K562 (cell line): Measurements from ENCODE around the gene ACTR3. TPM values are rescaled to one million over a fixed set of nuclear protein-coding genes. Genes with fewer than 3 reads are reported as not detected.

Experiments
- polyA plus RNA-seq, 8 experiments: library from polyadenylated mRNA; depleted of rRNA in 4 of 8; stranded (reverse) in 5 of 8; unstranded in 3 of 8; fragments of >200 nt; fragmentation: Nextera tagmentation in 2 of 8; fragmentation: Illumina TruSeq in 1 of 8; extraction: Ambion mirVana in 2 of 8; extraction: Trizol in 1 of 8; gene quantifications; 2 replicates each; pipeline versions ENCODE4 v1.2.1 to v1.2.3, GENCODE V29; 2011 to 2014; ENCODE audit warnings: inconsistent platforms in 1 of 8, missing spikeins in 1 of 8
- small RNA-seq: library from RNA; depleted of rRNA; stranded (forward); fragments of <200 nt; gene quantifications from one replicate; pipeline ENCODE3, GENCODE V24; 2014
- total RNA-seq, 7 experiments: library from RNA; depleted of rRNA in 6 of 7; stranded (reverse); fragments of >200 nt in 6 of 7; fragmentation: Illumina TruSeq in 2 of 7; extraction: Trizol in 2 of 7; gene quantifications; 2 replicates each; pipeline versions ENCODE4 v1.2.1 to v1.2.3, GENCODE V29; 2011 to 2021; ENCODE audit warnings: low replicate concordance in 1 of 7

Gene ACTR3
- total and polyA plus RNA-seq, 9 of the 15 experiments (the other 6 are each of a cell fraction or from before 2014, with no cell fraction given) = 49.0 to 354 (median 249) TPM

Small RNA genes within 50 kb of the gene (small RNA-seq; reads per million reads assigned to genes)
- gene RF00012 = not detected

Other genes starting within 250 kb of the ACTR3 start
- 26.4 and 27.6 TPM in 2 replicates for gene SLC35F5, start 133.4 kb upstream of the ACTR3 start, total RNA-seq (2014; rRNA removed)
- 46.4 and 52.4 TPM in 2 replicates for gene SLC35F5, start 133.4 kb upstream of the ACTR3 start, total RNA-seq (2014; rRNA removed; fragmentation: Illumina TruSeq; extraction: Trizol)
- 44.9 and 45.5 TPM in 2 replicates for gene SLC35F5, start 133.4 kb upstream of the ACTR3 start, total RNA-seq (2015; rRNA removed; fragmentation: Illumina TruSeq; extraction: Trizol)
- 32.3 and 32.9 TPM in 2 replicates for gene SLC35F5, start 133.4 kb upstream of the ACTR3 start, total RNA-seq (2021)
- gene SLC35F5, start 133.4 kb upstream of the ACTR3 start, polyA plus RNA-seq (2011; rRNA removed) = 36.8 and 50.7 TPM in 2 replicates
- gene SLC35F5, start 133.4 kb upstream of the ACTR3 start, polyA plus RNA-seq (2014; fragmentation: Illumina TruSeq; extraction: Trizol) = 28.6 and 30.5 TPM in 2 replicates
- 1 to 10 TPM; 4.9 to 7.4 TPM for gene SLC35F5, start 133.4 kb upstream of the ACTR3 start, polyA plus RNA-seq (2014; fragmentation: Nextera tagmentation; extraction: Ambion mirVana)
- 21.3 and 22.7 TPM in 2 replicates for gene SLC35F5, start 133.4 kb upstream of the ACTR3 start, polyA plus RNA-seq (2014; rRNA removed)